ENCODE measurements around the gene CBFA2T3. TPM values are rescaled to one million over a fixed set of nuclear protein-coding genes. Genes with fewer than 3 reads are reported as not detected.
A peak's percentile ranks its signal among the peaks of the same experiment; 100 is the strongest.

Gene CBFA2T3
- polyA plus RNA-seq, 3 donors, result 5.3 to 32.2 (median 6.2) TPM

GRCh38 chr16:88927010-88927409 is 50.0 kb downstream of the CBFA2T3 start:
- peaks cover 22% of the 10 kb centered on the region for H3K4me1 Mint-ChIP-seq
- H3K27me3 Mint-ChIP-seq (ENCODE audit: low read depth in 3 of 3), result peaks cover 0 to 8% (median 0%) of the 10 kb centered on the region in 3 donors
- H3K36me3 Mint-ChIP-seq, result peaks cover 18 to 46% of the 10 kb centered on the region in 2 donors
- peaks cover 72% of the 10 kb centered on the region for H3K79me2 ChIP-seq (ENCODE audit: insufficient read depth, low read length)
- H3K27ac ChIP-seq (ENCODE audit: low read depth in 1 of 2, low read length in 2 of 2), result no peak overlapping the region
- peaks cover 99% of the 10 kb centered on the region for H4K20me1 ChIP-seq (ENCODE audit: insufficient read depth, low read length)
- H3K36me3 ChIP-seq (replicated peaks in 1 of 2; ENCODE audit: control insufficient read depth in 1 of 2, insufficient read depth in 2 of 2, low read length in 2 of 2), result peaks cover 16 to 23% of the 10 kb centered on the region in 2 donors
- H3K9me3 ChIP-seq (replicated peaks in 1 of 2; ENCODE audit: control insufficient read depth in 1 of 2, insufficient read depth in 1 of 2, low read length in 2 of 2), result no peaks in the 10 kb centered on the region
- no peak overlapping the region for H3K4me3 Mint-ChIP-seq
- DNase-seq, result no peak
- no peak overlapping the region for H3K4me3 ChIP-seq (replicated peaks in 1 of 3; ENCODE audit: low read depth in 2 of 3, low read length in 3 of 3)
- H3K9me3 Mint-ChIP-seq, result peaks cover 0 to 3% (median 0%) of the 10 kb centered on the region in 7 donors
- WGBS (ENCODE audit: insufficient coverage), result 85% methylated on average over 19 of the region's 21 CpGs
- H2AFZ ChIP-seq (ENCODE audit: insufficient read depth, low read depth, low read length, poor library complexity, severe bottlenecking), result no peak overlapping the region
- H3K4me2 ChIP-seq (replicated peaks; ENCODE audit: extremely low read depth, low read length, poor library complexity, severe bottlenecking), result no peak overlapping the region
- TF ChIP-seq CTCF (IDR thresholded peaks at IDR 0.05), result no peak
- H3K27ac Mint-ChIP-seq, result peak overlapping the region in 1 of 7 donors; percentile 46
- H3K27me3 ChIP-seq (ENCODE audit: control insufficient read depth in 2 of 2, insufficient read depth in 2 of 2, low read length in 2 of 2), result no peaks in the 10 kb centered on the region
- no peak overlapping the region for H3K9ac ChIP-seq (ENCODE audit: insufficient read depth, low read length, poor library complexity, severe bottlenecking)
- intact Hi-C loops (cut with micrococcal nuclease), result no loop called here
- peaks cover 6 to 13% of the 10 kb centered on the region in 2 donors for H3K4me1 ChIP-seq (ENCODE audit: control insufficient read depth in 1 of 2, insufficient read depth in 2 of 2, low read length in 2 of 2)

- DNase-seq, result no peak
- intact Hi-C loops (cut with micrococcal nuclease), result no loop called here
- Histone ChIP-seq H4K20me1 (ENCODE audit: insufficient read depth, low read length) (peaks cover 99% of the 10 kb centered on the region), H3K27me3 (ENCODE audit: control insufficient read depth in 2 of 2, insufficient read depth in 2 of 2, low read length in 2 of 2) (no peaks in the 10 kb centered on the region), H3K36me3 (replicated peaks in 1 of 2; ENCODE audit: control insufficient read depth in 1 of 2, insufficient read depth in 2 of 2, low read length in 2 of 2) (peaks cover 16 to 23% of the 10 kb centered on the region in 2 donors), H3K4me2 (replicated peaks; ENCODE audit: extremely low read depth, low read length, poor library complexity, severe bottlenecking) (no peak overlapping the region), H3K9me3 (replicated peaks in 1 of 2; ENCODE audit: control insufficient read depth in 1 of 2, insufficient read depth in 1 of 2, low read length in 2 of 2) (no peaks in the 10 kb centered on the region), H3K27ac (ENCODE audit: low read depth in 1 of 2, low read length in 2 of 2) (no peak overlapping the region), H3K9ac (ENCODE audit: insufficient read depth, low read length, poor library complexity, severe bottlenecking) (no peak overlapping the region), H3K4me1 (ENCODE audit: control insufficient read depth in 1 of 2, insufficient read depth in 2 of 2, low read length in 2 of 2) (peaks cover 11 to 19% of the 10 kb centered on the region in 2 donors), H2AFZ (ENCODE audit: insufficient read depth, low read depth, low read length, poor library complexity, severe bottlenecking) (no peak overlapping the region), H3K4me3 (replicated peaks in 1 of 3; ENCODE audit: low read depth in 2 of 3, low read length in 3 of 3) (no peak overlapping the region), H3K79me2 (ENCODE audit: insufficient read depth, low read length) (peaks cover 72% of the 10 kb centered on the region)
- peaks cover 18 to 47% of the 10 kb centered on the region in 2 donors for H3K36me3 Mint-ChIP-seq
- no peak overlapping the region for H3K4me3 Mint-ChIP-seq
- peaks cover 0 to 10% (median 2%) of the 10 kb centered on the region in 3 donors for H3K27me3 Mint-ChIP-seq (ENCODE audit: low read depth in 3 of 3)
- 92% methylated on average over 26 of the region's 27 CpGs for WGBS (ENCODE audit: insufficient coverage)
- peaks cover 28% of the 10 kb centered on the region for H3K4me1 Mint-ChIP-seq
- TF ChIP-seq CTCF (IDR thresholded peaks at IDR 0.05), result no peak
- H3K27ac Mint-ChIP-seq, result peak overlapping the region in 1 of 7 donors; percentile 46
- peaks cover 0 to 3% (median 0%) of the 10 kb centered on the region in 7 donors for H3K9me3 Mint-ChIP-seq
These were observed 50.5 kb downstream of the CBFA2T3 start for GRCh38 chr16:88926374-88926990.

Data from CD14-positive monocyte (primary cell).